Mucosa of descending colon (tissue), 3 donors: ENCODE results near the gene TMEM116. TPM values are rescaled to one million over a fixed set of nuclear protein-coding genes. Genes with fewer than 3 reads are reported as not detected.
"Not testable (repeated sequence)": the region's sequence is repeated elsewhere in the genome, so short reads cannot be mapped to it uniquely, and the experiment has no call there.

ENCODE experiments used
- ATAC-seq: fragments of 200-7000 bp; cut with Tn5 transposase; one replicate; pipeline ENCODE4 v1.9.1; 2020; ENCODE audit warnings: mild to moderate bottlenecking, moderate library complexity
- DNase-seq, 3 donors: peaks; one replicate each; pipeline ENCODE4 v3.0.0-alpha.2; 2020
- H3K36me3 ChIP-seq: fragments of 200-600 bp; one replicate; pipeline ENCODE4 v1.8.0; 2021; ENCODE audit warnings: low read depth, mild to moderate bottlenecking
- H3K4me1 ChIP-seq: fragments of 200-600 bp; one replicate; pipeline ENCODE4 v1.8.0; 2021; ENCODE audit warnings: low read depth, mild to moderate bottlenecking
- H3K4me3 ChIP-seq: fragments of 200-600 bp; one replicate; pipeline ENCODE4 v1.8.0; 2021; ENCODE audit warnings: mild to moderate bottlenecking
- H3K9me3 ChIP-seq: fragments of 200-600 bp; one replicate; pipeline ENCODE4 v1.8.0; 2021; ENCODE audit warnings: mild to moderate bottlenecking
- intact Hi-C, 2 donors: fragments of 100-400 bp; cut with DNase I in 1 of 2; cut with micrococcal nuclease in 1 of 2; formaldehyde crosslinking; loops; one replicate each; pipeline versions ENCODE4 v1.11.0 to v1.11.1; 2022; cut with DNase I, micrococcal nuclease
- total RNA-seq, 3 donors: library from RNA; stranded (reverse); fragmentation: NEBNext Ultra II Directional in 2 of 3; extraction: Animal tissue kit (Norgen Biotek cat#: 25700) in 2 of 3; gene quantifications; one replicate each; pipeline versions ENCODE4 v1.2.1 to v1.2.4, GENCODE V29; 2021 to 2023
- TF ChIP-seq, protein P1 (sequence below): fragments of 200-600 bp; IDR thresholded peaks from one replicate; pipeline ENCODE4 v1.8.0; 2022; ENCODE audit warnings: antibody characterized with exemption, mild to moderate bottlenecking
- donor health status: DM: no; HTN: no; CAD: no; lungs with moderate emphysema.
- donor health status: DM: no; HTN: no; CAD: no.
- donor health status: DM: no; HTN: yes; CAD: no.

TMEM116 gene
- total RNA-seq, 3 donors from 2014 or later = 11.2 to 12.5 (median 11.4) TPM

DNA sequence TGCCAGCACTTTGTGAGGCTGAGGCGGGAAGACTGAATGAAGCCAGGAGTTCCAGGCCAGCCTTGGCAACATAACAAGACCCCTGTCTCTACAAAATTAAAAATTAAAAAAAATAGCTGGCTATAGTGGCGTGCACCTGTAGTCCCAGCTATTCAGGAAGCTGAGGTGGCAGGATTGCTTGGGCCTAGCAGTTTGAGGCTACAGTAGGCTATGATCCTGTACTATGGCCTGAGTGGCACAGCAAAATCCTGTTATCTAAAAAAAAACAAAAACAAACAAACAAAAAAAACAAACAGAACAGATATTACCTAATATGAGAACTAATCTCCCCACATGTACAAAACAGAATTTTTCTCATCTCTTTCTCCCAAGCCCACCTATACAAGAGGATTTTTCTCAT, 15.7 kb downstream of the TMEM116 start:
- TF ChIP-seq, protein P1, sequence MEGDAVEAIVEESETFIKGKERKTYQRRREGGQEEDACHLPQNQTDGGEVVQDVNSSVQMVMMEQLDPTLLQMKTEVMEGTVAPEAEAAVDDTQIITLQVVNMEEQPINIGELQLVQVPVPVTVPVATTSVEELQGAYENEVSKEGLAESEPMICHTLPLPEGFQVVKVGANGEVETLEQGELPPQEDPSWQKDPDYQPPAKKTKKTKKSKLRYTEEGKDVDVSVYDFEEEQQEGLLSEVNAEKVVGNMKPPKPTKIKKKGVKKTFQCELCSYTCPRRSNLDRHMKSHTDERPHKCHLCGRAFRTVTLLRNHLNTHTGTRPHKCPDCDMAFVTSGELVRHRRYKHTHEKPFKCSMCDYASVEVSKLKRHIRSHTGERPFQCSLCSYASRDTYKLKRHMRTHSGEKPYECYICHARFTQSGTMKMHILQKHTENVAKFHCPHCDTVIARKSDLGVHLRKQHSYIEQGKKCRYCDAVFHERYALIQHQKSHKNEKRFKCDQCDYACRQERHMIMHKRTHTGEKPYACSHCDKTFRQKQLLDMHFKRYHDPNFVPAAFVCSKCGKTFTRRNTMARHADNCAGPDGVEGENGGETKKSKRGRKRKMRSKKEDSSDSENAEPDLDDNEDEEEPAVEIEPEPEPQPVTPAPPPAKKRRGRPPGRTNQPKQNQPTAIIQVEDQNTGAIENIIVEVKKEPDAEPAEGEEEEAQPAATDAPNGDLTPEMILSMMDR = no peak
- ATAC-seq (no peak), DNase-seq (no peak)
- Histone ChIP-seq H3K9me3 (no peaks in the 10 kb centered on the region), H3K4me3 (no peak overlapping the region), H3K36me3 (no peaks in the 10 kb centered on the region), H3K4me1 (peaks cover 5% of the 10 kb centered on the region)
- intact Hi-C loops = no loop called here

DNA sequence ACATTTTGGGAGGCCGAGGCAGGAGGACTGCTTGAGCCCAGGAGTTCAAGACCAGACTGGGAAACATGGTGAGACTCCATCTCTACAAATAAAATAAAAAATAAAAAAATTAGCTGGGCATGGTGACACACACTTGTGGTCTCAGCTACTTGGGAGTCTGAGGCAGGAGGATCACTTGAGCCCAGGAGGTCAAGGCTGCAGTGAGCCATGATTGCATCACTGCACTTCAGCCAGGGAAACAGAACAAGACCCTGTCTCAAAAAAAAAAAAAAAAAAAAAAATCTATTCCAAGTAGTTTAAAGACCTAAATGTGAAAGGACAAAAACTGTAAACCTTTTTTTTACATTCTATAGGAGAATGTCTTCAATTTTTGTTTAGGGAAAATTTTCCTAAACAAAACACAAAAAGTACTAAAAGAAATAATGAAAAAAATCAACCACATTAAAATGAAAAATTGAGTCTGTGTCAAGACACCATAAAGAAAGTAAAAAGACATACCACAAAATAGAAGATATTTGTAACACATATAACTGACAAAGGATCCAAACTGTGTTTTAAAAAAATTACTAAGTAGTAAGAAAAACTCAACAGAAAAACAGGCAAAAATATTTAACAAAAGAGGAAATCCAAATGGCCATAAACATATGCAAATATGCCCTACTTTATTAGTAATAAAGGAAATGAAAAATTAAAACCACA, 17.0 kb downstream of the TMEM116 start:
- DNase-seq = no peak
- Histone ChIP-seq H3K4me1 (peaks cover 5% of the 10 kb centered on the region), H3K9me3 (no peaks in the 10 kb centered on the region), H3K36me3 (no peaks in the 10 kb centered on the region), H3K4me3 (no peak overlapping the region)
- TF ChIP-seq, protein P1 = no peak
- ATAC-seq = no peak
- intact Hi-C loops = no loop called here

DNA sequence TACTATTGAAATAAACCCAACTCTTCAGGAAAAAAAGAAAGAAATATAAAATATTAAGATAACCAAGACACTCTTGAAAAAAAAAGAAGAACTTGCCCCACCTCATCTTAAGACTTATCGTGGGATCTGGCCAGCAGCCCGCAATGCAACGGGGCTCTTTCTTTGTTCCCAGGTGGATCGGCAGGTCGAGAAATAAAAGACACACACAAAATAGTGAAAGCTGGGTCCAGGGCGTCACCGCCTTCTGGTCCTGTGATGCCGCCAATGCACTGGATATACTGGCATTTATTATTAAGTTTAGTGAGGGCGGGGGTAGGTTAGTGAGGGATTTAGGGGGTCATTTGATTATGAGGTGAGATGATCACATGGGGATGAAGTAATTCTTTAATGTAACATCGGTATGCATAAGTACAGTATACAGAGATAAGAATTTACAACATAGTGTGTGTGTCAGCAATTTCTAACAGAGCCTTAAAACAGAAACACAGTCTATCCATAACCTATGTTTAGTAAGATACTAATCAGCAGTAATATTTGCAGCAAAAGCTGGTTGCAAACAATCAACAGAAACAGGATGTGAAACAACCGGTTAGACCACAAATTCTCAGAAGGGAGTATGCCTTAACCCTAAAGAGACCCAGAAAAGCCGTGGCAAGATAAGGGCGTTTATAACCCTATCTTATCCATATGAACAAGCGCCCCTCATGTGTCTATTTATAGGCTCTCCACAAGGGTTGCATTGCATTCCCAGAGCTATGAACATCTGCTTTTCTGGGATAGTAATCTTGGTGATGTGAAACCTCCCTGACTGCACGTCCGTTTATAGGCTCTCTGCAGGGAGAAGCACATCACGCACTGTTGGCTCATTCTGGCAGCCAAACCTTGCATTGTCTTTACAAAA, 18.5 kb downstream of the TMEM116 start:
- peak in 1 of 3 donors; percentile 24 for DNase-seq
- H3K4me3 ChIP-seq, H3K36me3 ChIP-seq, intact Hi-C loops, ATAC-seq, H3K9me3 ChIP-seq, H3K4me1 ChIP-seq: not testable (repeated sequence)

DNA sequence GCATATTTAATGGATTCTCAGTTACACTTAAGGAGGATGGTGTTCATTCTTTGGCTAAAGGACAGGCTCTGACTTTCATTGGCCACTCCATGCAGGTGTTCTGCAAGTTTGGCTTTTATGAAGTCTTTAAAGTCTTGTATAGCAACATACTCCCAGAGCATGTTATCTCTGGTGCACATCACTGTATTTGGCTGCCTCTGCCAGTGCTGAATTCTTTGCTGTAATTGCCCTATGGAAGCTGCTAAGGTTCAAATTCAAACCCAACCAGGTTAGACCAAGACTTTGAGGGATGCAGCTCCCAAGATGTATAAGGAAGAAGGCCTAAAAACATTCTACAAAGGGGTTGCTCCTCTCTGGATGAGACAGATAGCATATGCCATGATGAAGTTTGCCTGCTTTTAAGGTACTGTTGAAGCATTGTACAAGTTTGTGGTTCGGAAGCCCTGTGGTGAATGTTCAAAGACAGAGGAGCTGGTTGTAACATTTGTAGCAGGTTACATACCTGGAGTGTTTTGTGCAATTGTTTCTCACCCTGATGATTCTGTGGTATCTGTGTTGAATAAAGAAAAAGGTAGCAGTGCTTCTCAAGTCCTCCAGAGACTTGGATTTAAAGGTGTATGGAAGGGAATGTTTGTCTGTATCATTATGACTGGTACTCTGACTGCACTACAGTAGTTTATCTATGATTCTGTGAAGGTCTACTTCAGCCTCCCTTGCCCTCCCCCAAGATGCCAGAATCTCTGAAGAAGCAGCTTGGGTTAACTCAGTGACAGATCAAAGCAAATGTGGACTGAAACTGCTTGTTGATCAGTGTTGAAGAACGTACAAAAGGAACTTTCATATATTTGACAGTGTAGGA, 19.4 kb downstream of the TMEM116 start:
- DNase-seq (no peak), ATAC-seq (peak; percentile 67)
- TF ChIP-seq, protein P1 = no peak
- intact Hi-C loops = no loop called here
- H3K4me3 ChIP-seq = no peak overlapping the region
- H3K4me1 ChIP-seq = peaks cover 5% of the 10 kb centered on the region
- no peaks in the 10 kb centered on the region for H3K36me3 ChIP-seq
- no peaks in the 10 kb centered on the region for H3K9me3 ChIP-seq

DNA sequence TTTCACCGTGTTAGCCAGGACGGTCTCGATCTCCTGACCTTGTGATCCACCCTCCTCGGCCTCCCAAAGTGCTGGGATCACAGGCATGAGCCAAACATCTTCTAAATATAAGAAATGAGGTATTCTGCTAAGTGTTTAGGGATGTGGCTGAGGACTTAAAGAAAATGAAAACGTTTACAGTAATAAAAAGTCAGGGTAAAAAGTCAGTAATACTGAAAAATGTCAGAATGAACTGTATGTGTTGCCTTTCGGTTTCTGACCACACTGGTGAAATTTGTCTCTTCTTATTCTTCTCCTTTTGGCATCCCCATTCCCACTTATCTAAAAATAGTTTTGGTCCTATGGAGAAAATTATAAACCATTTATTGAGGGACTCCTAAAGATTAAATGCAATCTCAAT, 20.5 kb downstream of the TMEM116 start:
- DNase-seq = no peak
- TF ChIP-seq, protein P1 = no peak
- no peaks in the 10 kb centered on the region for H3K36me3 ChIP-seq
- no peak overlapping the region for H3K4me3 ChIP-seq
- H3K9me3 ChIP-seq = no peaks in the 10 kb centered on the region
- intact Hi-C loops = no loop called here
- H3K4me1 ChIP-seq = peaks cover 5% of the 10 kb centered on the region
- ATAC-seq = no peak
